SK-N-SH treated with all-trans-retinoic acid at 6 μM for 48 hours (cell line): ENCODE results near the gene TRA2A.
A peak's percentile ranks its signal among the peaks of the same experiment; 100 is the strongest.

ENCODE experiments used
- ATAC-seq: fragments of 200-7000 bp; cut with Tn5 transposase; 3 replicates; pipeline ENCODE4 v1.9.1; 2020; ENCODE audit warnings: mild to moderate bottlenecking, moderate library complexity
- ARNTL ChIP-seq: fragments of 450-650 bp; formaldehyde crosslinking; IDR thresholded peaks from 2 replicates; pipeline ENCODE4 v1.5.0; 2020; ENCODE audit warnings: low read depth, mild to moderate bottlenecking, moderate library complexity, borderline replicate concordance
- CREB5 ChIP-seq: fragments of 250-450 bp; sonication (Bioruptor Pico); IDR thresholded peaks from 2 replicates; pipeline ENCODE4 v1.5.1; 2020; ENCODE audit warnings: low read depth, mild to moderate bottlenecking, moderate library complexity
- CSDC2 ChIP-seq: fragments of 250-450 bp; sonication (Bioruptor Pico); IDR thresholded peaks from 2 replicates; pipeline ENCODE4 v1.5.0; 2020; ENCODE audit warnings: mild to moderate bottlenecking, moderate library complexity
- CSRNP3 ChIP-seq: fragments of 250-450 bp; sonication (Bioruptor Pico); IDR thresholded peaks from 2 replicates; pipeline ENCODE4 v1.5.1; 2021; ENCODE audit warnings: mild to moderate bottlenecking, moderate library complexity
- GLIS3 ChIP-seq: fragments of 250-450 bp; sonication (Bioruptor Pico); IDR thresholded peaks from 2 replicates; pipeline ENCODE4 v1.5.0; 2020; ENCODE audit warnings: mild to moderate bottlenecking, moderate library complexity
- ISL1 ChIP-seq: fragments of 250-450 bp; sonication (Bioruptor Pico); IDR thresholded peaks from 2 replicates; pipeline ENCODE4 v2.1.2; 2022; ENCODE audit warnings: mild to moderate bottlenecking, moderate library complexity
- OSR1 ChIP-seq: fragments of 250-450 bp; sonication (Bioruptor Pico); IDR thresholded peaks from 2 replicates; pipeline ENCODE4 v1.8.0; 2022; ENCODE audit warnings: moderate library complexity, mild to moderate bottlenecking, inconsistent platforms
- PATZ1 ChIP-seq: fragments of 250-450 bp; sonication (Bioruptor Pico); IDR thresholded peaks from 2 replicates; pipeline ENCODE4 v1.8.0; 2020; ENCODE audit warnings: mild to moderate bottlenecking, moderate library complexity, borderline replicate concordance
- POU6F1 ChIP-seq: fragments of 250-450 bp; sonication (Bioruptor Pico); IDR thresholded peaks from 2 replicates; pipeline ENCODE4 v1.8.0; 2021; ENCODE audit warnings: low read depth, mild to moderate bottlenecking, moderate library complexity, borderline replicate concordance
- PPARA ChIP-seq: fragments of 250-450 bp; sonication (Bioruptor Pico); IDR thresholded peaks from 2 replicates; pipeline ENCODE4 v1.5.0; 2020; ENCODE audit warnings: mild to moderate bottlenecking, borderline replicate concordance
- SNAI2 ChIP-seq: fragments of 250-450 bp; sonication (Bioruptor Pico); IDR thresholded peaks from 2 replicates; pipeline ENCODE4 v1.5.0; 2020; ENCODE audit warnings: mild to moderate bottlenecking, moderate library complexity
- TOX ChIP-seq: fragments of 250-450 bp; sonication (Bioruptor Pico); IDR thresholded peaks from 2 replicates; pipeline ENCODE4 v1.8.0; 2021; ENCODE audit warnings: mild to moderate bottlenecking, moderate library complexity, borderline replicate concordance
- ZC3H10 ChIP-seq: fragments of 250-450 bp; sonication (Bioruptor Pico); IDR thresholded peaks from 2 replicates; pipeline ENCODE4 v1.5.1; 2021; ENCODE audit warnings: mild to moderate bottlenecking, moderate library complexity
- ZFP30 ChIP-seq: fragments of 450-650 bp; formaldehyde crosslinking; IDR thresholded peaks from 2 replicates; pipeline ENCODE4 v1.5.0; 2022; ENCODE audit warnings: mild to moderate bottlenecking, moderate library complexity
- ZNF565 ChIP-seq: fragments of 450-650 bp; formaldehyde crosslinking; conservative IDR thresholded peaks from 2 replicates; pipeline ENCODE4 v1.5.0; 2020; ENCODE audit warnings: low read depth, mild to moderate bottlenecking, moderate library complexity
- ZNF70 ChIP-seq: fragments of 450-650 bp; formaldehyde crosslinking; IDR thresholded peaks from 2 replicates; pipeline ENCODE4 v1.5.0; 2020; ENCODE audit warnings: mild to moderate bottlenecking, moderate library complexity
- ZNF8 ChIP-seq: fragments of 450-650 bp; formaldehyde crosslinking; IDR thresholded peaks from 2 replicates; pipeline ENCODE4 v1.5.0; 2020; ENCODE audit warnings: mild to moderate bottlenecking, moderate library complexity

Gene TRA2A

GRCh38 chr7:23476286-23477156 lies 55.3 kb downstream of the TRA2A start:
- ATAC-seq, result no peak
- no peak for TF ChIP-seq ZC3H10
- TF ChIP-seq OSR1 (CRISPR knock-in tag), result no peak
- peak; percentile 50; the same call in 1 of the 2 replicates for TF ChIP-seq CSRNP3 (CRISPR knock-in tag)

- no peak for TF ChIP-seq ZNF70
- TF ChIP-seq ARNTL (CRISPR knock-in tag), result no peak
- no peak for TF ChIP-seq ZFP30
- TF ChIP-seq PATZ1 (CRISPR knock-in tag), result no peak
- TF ChIP-seq CSDC2 (CRISPR knock-in tag), result no peak
- no peak for TF ChIP-seq ZC3H10
- no peak for TF ChIP-seq POU6F1 (CRISPR knock-in tag)
- no peak for TF ChIP-seq ISL1 (CRISPR knock-in tag)
- TF ChIP-seq ZNF565 (CRISPR knock-in tag), result no peak
- no peak for TF ChIP-seq SNAI2
- TF ChIP-seq CREB5 (CRISPR knock-in tag), result no peak
- TF ChIP-seq OSR1 (CRISPR knock-in tag), result no peak
- TF ChIP-seq, all 23 proteins: peak for 0
- ATAC-seq, result no peak
Observed at GRCh38 chr7:23475576-23475839, 56.3 kb downstream of the TRA2A start.

GRCh38 chr7:23474829-23475575 lies 56.8 kb downstream of the TRA2A start:
- no peak for TF ChIP-seq ZNF70
- no peak for TF ChIP-seq PPARA
- TF ChIP-seq GLIS3 (CRISPR knock-in tag), result no peak
- TF ChIP-seq TOX (CRISPR knock-in tag), result no peak
- TF ChIP-seq CREB5 (CRISPR knock-in tag), result no peak
- TF ChIP-seq PATZ1 (CRISPR knock-in tag), result no peak
- no peak for TF ChIP-seq OSR1 (CRISPR knock-in tag)
- no peak for TF ChIP-seq ZNF8 (CRISPR knock-in tag)
- TF ChIP-seq ISL1 (CRISPR knock-in tag), result no peak
- ATAC-seq, result no peak
